ENCODE results near the gene NCAM2.

DNA sequence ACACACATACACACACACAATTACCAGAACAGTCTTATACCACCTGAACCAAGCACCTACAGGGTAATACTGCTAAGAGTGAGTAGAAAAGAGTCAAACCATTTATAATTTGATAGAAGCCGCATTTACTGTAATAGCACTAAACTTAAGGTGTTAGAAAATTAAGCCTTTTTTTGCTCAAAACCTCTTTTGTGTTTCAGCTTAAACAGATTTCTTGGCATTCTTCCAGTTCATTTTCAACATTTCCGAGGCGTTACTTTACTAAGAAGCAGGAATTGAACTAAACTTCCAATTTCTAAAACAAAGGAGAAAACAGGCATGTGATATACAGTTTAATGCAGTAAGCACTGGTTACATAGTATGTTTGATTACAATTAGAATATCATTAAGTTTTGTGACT, 387.2 kb downstream of the NCAM2 start:
- TF ChIP-seq EZH2 (IDR thresholded peaks at IDR 0.05; ENCODE audit: low read depth, low read length, severe bottlenecking) (no peak), MAX (IDR thresholded peaks at IDR 0.05) (no peak), USF2 (IDR thresholded peaks at IDR 0.05; ENCODE audit: low read length) (no peak), ZNF274 (IDR thresholded peaks at IDR 0.05; ENCODE audit: borderline replicate concordance, extremely low read depth, low read length) (no peak)
- TF ChIP-seq, protein P1, sequence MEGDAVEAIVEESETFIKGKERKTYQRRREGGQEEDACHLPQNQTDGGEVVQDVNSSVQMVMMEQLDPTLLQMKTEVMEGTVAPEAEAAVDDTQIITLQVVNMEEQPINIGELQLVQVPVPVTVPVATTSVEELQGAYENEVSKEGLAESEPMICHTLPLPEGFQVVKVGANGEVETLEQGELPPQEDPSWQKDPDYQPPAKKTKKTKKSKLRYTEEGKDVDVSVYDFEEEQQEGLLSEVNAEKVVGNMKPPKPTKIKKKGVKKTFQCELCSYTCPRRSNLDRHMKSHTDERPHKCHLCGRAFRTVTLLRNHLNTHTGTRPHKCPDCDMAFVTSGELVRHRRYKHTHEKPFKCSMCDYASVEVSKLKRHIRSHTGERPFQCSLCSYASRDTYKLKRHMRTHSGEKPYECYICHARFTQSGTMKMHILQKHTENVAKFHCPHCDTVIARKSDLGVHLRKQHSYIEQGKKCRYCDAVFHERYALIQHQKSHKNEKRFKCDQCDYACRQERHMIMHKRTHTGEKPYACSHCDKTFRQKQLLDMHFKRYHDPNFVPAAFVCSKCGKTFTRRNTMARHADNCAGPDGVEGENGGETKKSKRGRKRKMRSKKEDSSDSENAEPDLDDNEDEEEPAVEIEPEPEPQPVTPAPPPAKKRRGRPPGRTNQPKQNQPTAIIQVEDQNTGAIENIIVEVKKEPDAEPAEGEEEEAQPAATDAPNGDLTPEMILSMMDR (IDR thresholded peaks at IDR 0.05; ENCODE audit: control extremely low read depth in 1 of 3, insufficient read depth in 1 of 3, low read depth in 1 of 3, low read length in 3 of 3) = no peak
